OCI-LY7 (cell line): ENCODE measurements around the gene RRAGC. TPM values are rescaled to one million over a fixed set of nuclear protein-coding genes. Genes with fewer than 3 reads are reported as not detected.

Experiments used
- BruUV-seq: library from RNA; stranded (reverse); fragments of 400-500 nt; replicated peaks from 2 replicates; lab custom pipeline; 2021; lab: Mats Ljungman, UMichigan
- CTCF ChIA-PET: fragments of 300-600 bp; sonication (Branson Sonifier 250); formaldehyde crosslinking; loops from one replicate; lab custom pipeline; 2022; ENCODE audit warnings: antibody characterized with exemption; ENCODE audit not compliant: unreplicated experiment; lab: Charles Lee
- POLR2A ChIA-PET: fragments of 300-600 bp; sonication (Branson Sonifier 250); formaldehyde crosslinking; loops from one replicate; lab custom pipeline; 2022; ENCODE audit warnings: antibody characterized with exemption; lab: Charles Lee
- DNase-seq: peaks from one replicate; pipeline ENCODE4 v3.0.0-alpha.2; 2015; ENCODE audit warnings: low spot score
- H2AFZ ChIP-seq: fragments of 200-600 bp; sonication (generic), shearing (Covaris generic); 2 replicates; pipeline ENCODE4 v1.6.1; 2014; ENCODE audit warnings: mild to moderate bottlenecking, antibody characterized with exemption, low read length, moderate library complexity
- H3K27ac ChIP-seq: fragments of 200-600 bp; sonication (generic); 2 replicates; pipeline ENCODE4 v1.5.1; 2014; ENCODE audit warnings: mixed run types, low read depth, mild to moderate bottlenecking, moderate library complexity, low read length, inconsistent platforms; ENCODE audit not compliant: poor library complexity, severe bottlenecking
- H3K36me3 ChIP-seq: fragments of 200-600 bp; sonication (generic); 2 replicates; pipeline ENCODE4 v1.6.1; 2014; ENCODE audit warnings: mild to moderate bottlenecking, antibody characterized with exemption, low read length, moderate library complexity, mixed read lengths; ENCODE audit not compliant: insufficient read depth
- H3K4me1 ChIP-seq: fragments of 200-600 bp; sonication (generic); 2 replicates; pipeline ENCODE4 v1.5.1; 2014; ENCODE audit warnings: mild to moderate bottlenecking, low read length; ENCODE audit not compliant: insufficient read depth, poor library complexity, severe bottlenecking
- H3K4me2 ChIP-seq: fragments of 200-600 bp; sonication (generic); 2 replicates; pipeline ENCODE4 v1.6.1; 2014; ENCODE audit warnings: mild to moderate bottlenecking, low read length
- H3K4me3 ChIP-seq: fragments of 200-600 bp; sonication (generic); 2 replicates; pipeline ENCODE4 v1.5.1; 2014; ENCODE audit warnings: mild to moderate bottlenecking, low read depth, low read length; ENCODE audit not compliant: poor library complexity, severe bottlenecking
- H3K79me2 ChIP-seq: fragments of 200-600 bp; sonication (generic); 2 replicates; pipeline ENCODE4 v1.6.1; 2016; ENCODE audit warnings: low read depth, mild to moderate bottlenecking, low read length, moderate library complexity, mixed read lengths; ENCODE audit not compliant: insufficient read depth
- H3K9me2 ChIP-seq: fragments of 200-600 bp; sonication (generic); 2 replicates; pipeline ENCODE4 v1.6.1; 2016; ENCODE audit warnings: mild to moderate bottlenecking, low read length, mixed read lengths; ENCODE audit not compliant: insufficient read depth
- H3K9me3 ChIP-seq: fragments of 200-600 bp; sonication (generic); 2 replicates; pipeline ENCODE4 v1.6.1; 2014; ENCODE audit warnings: mild to moderate bottlenecking, mixed run types, low read length, mixed read lengths
- H4K20me1 ChIP-seq: fragments of 200-600 bp; sonication (generic); 2 replicates; pipeline ENCODE4 v1.6.1; 2014; ENCODE audit warnings: mild to moderate bottlenecking, antibody characterized with exemption, low read length, moderate library complexity, mixed read lengths; ENCODE audit not compliant: insufficient read depth
- CTCF ChIP-seq: fragments of 200-600 bp; sonication (generic); conservative IDR thresholded peaks from 2 replicates; pipeline ENCODE4 v1.5.1; 2014; ENCODE audit warnings: mild to moderate bottlenecking, antibody characterized with exemption, low read length, moderate library complexity, mixed read lengths
- EZH2phosphoT487 ChIP-seq: fragments of 200-600 bp; sonication (generic); IDR thresholded peaks from 2 replicates; pipeline ENCODE4 v1.6.1; 2018; ENCODE audit warnings: low read depth, borderline replicate concordance, mild to moderate bottlenecking, mixed run types, antibody characterized with exemption, low read length, moderate library complexity, mixed read lengths
- intact Hi-C: fragments of 100-400 bp; cut with micrococcal nuclease; formaldehyde crosslinking; loops from one replicate; pipeline ENCODE4 v1.10.0; 2022; ENCODE audit not compliant: unreplicated experiment
- total RNA-seq, 2 experiments: library from RNA; depleted of rRNA in 1 of 2; stranded (reverse); fragments of >200 nt in 1 of 2; shearing (Covaris generic) in 1 of 2; gene quantifications; 2 replicates each; pipeline ENCODE4 v1.2.3, GENCODE V29; 2014 to 2022

RRAGC gene
- total RNA-seq, 2 experiments from 2014 or later: 4.8 to 19.6 TPM

GRCh38 chr1:38858833-38859560, 575 bp downstream of the RRAGC start:
- peaks cover 18% of the 10 kb centered on the region for H3K4me1 ChIP-seq
- H3K36me3 ChIP-seq: peaks cover 41% of the 10 kb centered on the region
- H3K27ac ChIP-seq: no peak overlapping the region
- H3K4me2 ChIP-seq: peak overlapping the region; percentile 84
- H3K4me3 ChIP-seq: peak overlapping the region; percentile 91
- H3K9me3 ChIP-seq: no peaks in the 10 kb centered on the region
- peak overlapping the region; percentile 23; the same call in 1 of the 2 replicates for H2AFZ ChIP-seq
- 0 out of 2 replicates have a peak, but pooled peaks cover 4% of the 10 kb centered on the region for H4K20me1 ChIP-seq
- ChIA-PET POLR2A (interaction anchor here (0.7 kb wide), 1 partner anchor 273 kb away, joined by 4 read pairs; no protein-coding TSS in a partner anchor), CTCF (no interaction called here)
- intact Hi-C loops: loop anchor here (2.0 kb wide), 1 partner anchor 14 kb away; the partner anchor contains the start of gene MYCBP
- peaks cover 32% of the 10 kb centered on the region for H3K79me2 ChIP-seq
- no TSS peak for BruUV-seq
- no peaks in the 10 kb centered on the region for H3K9me2 ChIP-seq
- TF ChIP-seq CTCF (no peak), EZH2phosphoT487 (no peak)
- peak; percentile 65 for DNase-seq

- Histone ChIP-seq H3K9me3 (no peaks in the 10 kb centered on the region), H3K4me1 (peaks cover 9% of the 10 kb centered on the region), H3K4me2 (no peak overlapping the region), H3K36me3 (peaks cover 60% of the 10 kb centered on the region), H3K9me2 (no peaks in the 10 kb centered on the region), H3K4me3 (no peak overlapping the region), H3K79me2 (peaks cover 12% of the 10 kb centered on the region), H2AFZ (no peak overlapping the region), H3K27ac (no peak overlapping the region), H4K20me1 (0 out of 2 replicates have a peak, but pooled peaks cover under 1% of the 10 kb centered on the region)
- CTCF ChIA-PET: no interaction called here
- TF ChIP-seq CTCF (no peak), EZH2phosphoT487 (no peak)
- intact Hi-C loops: no loop called here
- BruUV-seq: no TSS peak
- no peak for DNase-seq
- POLR2A ChIA-PET: interaction anchor here (0.6 to 0.7 kb wide), 2 partner anchors 389 to 884 kb away, joined by 3 to 4 read pairs; no protein-coding TSS in a partner anchor
Observed at GRCh38 chr1:38852780-38853179, 6.8 kb downstream of the RRAGC start.
